ENCODE results near the gene POMGNT2. TPM values are rescaled to one million over a fixed set of nuclear protein-coding genes. Genes with fewer than 3 reads are reported as not detected.

The POMGNT2 gene
- total RNA-seq, 1 donor from 2014 or later: 2.6 TPM

- ChIA-PET POLR2A (no interaction called here), CTCF (no interaction called here)
- no peak for DNase-seq
- intact Hi-C loops (cut with micrococcal nuclease): no loop called here
- Mint-ChIP-seq H3K4me1 (no peaks in the 10 kb centered on the region), H3K4me3 (no peak overlapping the region), H3K27ac (no peak overlapping the region), H3K27me3 (no peaks in the 10 kb centered on the region), H3K9me3 (no peaks in the 10 kb centered on the region), H3K36me3 (ENCODE audit: low read depth) (no peaks in the 10 kb centered on the region)
- TF ChIP-seq, protein P1, sequence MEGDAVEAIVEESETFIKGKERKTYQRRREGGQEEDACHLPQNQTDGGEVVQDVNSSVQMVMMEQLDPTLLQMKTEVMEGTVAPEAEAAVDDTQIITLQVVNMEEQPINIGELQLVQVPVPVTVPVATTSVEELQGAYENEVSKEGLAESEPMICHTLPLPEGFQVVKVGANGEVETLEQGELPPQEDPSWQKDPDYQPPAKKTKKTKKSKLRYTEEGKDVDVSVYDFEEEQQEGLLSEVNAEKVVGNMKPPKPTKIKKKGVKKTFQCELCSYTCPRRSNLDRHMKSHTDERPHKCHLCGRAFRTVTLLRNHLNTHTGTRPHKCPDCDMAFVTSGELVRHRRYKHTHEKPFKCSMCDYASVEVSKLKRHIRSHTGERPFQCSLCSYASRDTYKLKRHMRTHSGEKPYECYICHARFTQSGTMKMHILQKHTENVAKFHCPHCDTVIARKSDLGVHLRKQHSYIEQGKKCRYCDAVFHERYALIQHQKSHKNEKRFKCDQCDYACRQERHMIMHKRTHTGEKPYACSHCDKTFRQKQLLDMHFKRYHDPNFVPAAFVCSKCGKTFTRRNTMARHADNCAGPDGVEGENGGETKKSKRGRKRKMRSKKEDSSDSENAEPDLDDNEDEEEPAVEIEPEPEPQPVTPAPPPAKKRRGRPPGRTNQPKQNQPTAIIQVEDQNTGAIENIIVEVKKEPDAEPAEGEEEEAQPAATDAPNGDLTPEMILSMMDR (IDR thresholded peaks at IDR 0.05): no peak
- no peak for ATAC-seq (ENCODE audit: low read depth)
Observed at GRCh38 chr3:43094851-43095250, 11.0 kb downstream of the POMGNT2 start.

GRCh38 chr3:43094381-43094780 is 11.5 kb downstream of the POMGNT2 start:
- TF ChIP-seq, protein P1 (IDR thresholded peaks at IDR 0.05): no peak
- DNase-seq: no peak
- H3K9me3 Mint-ChIP-seq: no peaks in the 10 kb centered on the region
- H3K27me3 Mint-ChIP-seq: no peaks in the 10 kb centered on the region
- ChIA-PET CTCF (no interaction called here), POLR2A (no interaction called here)
- H3K4me1 Mint-ChIP-seq: no peaks in the 10 kb centered on the region
- intact Hi-C loops (cut with micrococcal nuclease): no loop called here
- H3K27ac Mint-ChIP-seq: no peak overlapping the region
- no peaks in the 10 kb centered on the region for H3K36me3 Mint-ChIP-seq (ENCODE audit: low read depth)
- no peak overlapping the region for H3K4me3 Mint-ChIP-seq
- no peak for ATAC-seq (ENCODE audit: low read depth)

DNA sequence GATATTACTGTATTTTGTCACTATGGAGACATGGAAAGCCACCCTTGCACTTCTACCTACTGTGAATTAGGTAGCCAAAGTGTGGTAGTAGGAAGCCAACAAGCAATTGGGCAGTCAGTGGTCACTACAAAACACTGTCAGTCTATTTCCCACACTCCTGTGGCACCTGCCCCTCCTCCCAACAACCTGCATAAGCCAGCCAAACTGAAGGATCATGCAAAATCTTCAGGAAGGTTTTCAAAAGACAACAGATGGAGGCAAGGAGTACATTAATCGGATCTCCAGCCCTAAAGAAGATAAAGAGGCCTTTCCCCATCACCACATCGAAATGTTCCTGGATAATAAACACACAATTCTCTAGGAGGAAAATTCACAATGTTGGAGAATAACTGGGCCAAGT is 11.9 kb downstream of the POMGNT2 start:
- CTCF ChIA-PET: no interaction called here
- no peak overlapping the region for H3K4me3 Mint-ChIP-seq
- H3K27ac Mint-ChIP-seq: no peak overlapping the region
- POLR2A ChIA-PET: no interaction called here
- TF ChIP-seq, protein P1 (IDR thresholded peaks at IDR 0.05): no peak
- H3K9me3 Mint-ChIP-seq: no peaks in the 10 kb centered on the region
- H3K27me3 Mint-ChIP-seq: no peaks in the 10 kb centered on the region
- no peaks in the 10 kb centered on the region for H3K4me1 Mint-ChIP-seq
- intact Hi-C loops (cut with micrococcal nuclease): no loop called here
- DNase-seq (no peak), ATAC-seq (ENCODE audit: low read depth) (no peak)
- H3K36me3 Mint-ChIP-seq (ENCODE audit: low read depth): no peaks in the 10 kb centered on the region

GRCh38 chr3:43093006-43093405 is 12.9 kb downstream of the POMGNT2 start:
- no peaks in the 10 kb centered on the region for H3K4me1 Mint-ChIP-seq
- intact Hi-C loops (cut with micrococcal nuclease): no loop called here
- no peak for ATAC-seq (ENCODE audit: low read depth)
- no peak overlapping the region for H3K27ac Mint-ChIP-seq
- H3K36me3 Mint-ChIP-seq (ENCODE audit: low read depth): no peaks in the 10 kb centered on the region
- no peaks in the 10 kb centered on the region for H3K27me3 Mint-ChIP-seq
- CTCF ChIA-PET: no interaction called here
- TF ChIP-seq, protein P1 (IDR thresholded peaks at IDR 0.05): no peak
- no peak overlapping the region for H3K4me3 Mint-ChIP-seq
- no peak for DNase-seq
- H3K9me3 Mint-ChIP-seq: no peaks in the 10 kb centered on the region
- POLR2A ChIA-PET: no interaction called here

DNA sequence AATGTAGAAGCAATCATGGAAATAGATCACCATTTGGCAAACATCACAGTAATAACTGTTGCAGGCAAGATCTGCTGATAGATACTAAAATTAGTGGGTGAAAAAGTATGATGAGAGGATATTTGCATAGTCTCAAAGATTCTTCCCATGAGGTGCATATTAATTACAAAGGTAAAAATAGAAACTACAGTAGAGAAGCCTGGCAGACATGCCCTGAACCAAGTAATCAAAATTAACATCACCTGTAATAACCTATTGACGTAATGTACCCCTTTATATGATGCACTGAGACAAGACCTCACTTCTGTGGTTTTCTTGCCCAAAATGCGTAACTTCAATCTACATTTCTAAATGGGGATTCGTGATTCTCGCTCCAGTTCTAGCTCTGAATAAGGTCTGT is 14.4 kb downstream of the POMGNT2 start:
- DNase-seq (no peak), ATAC-seq (ENCODE audit: low read depth) (no peak)
- CTCF ChIA-PET: no interaction called here
- TF ChIP-seq, protein P1 (IDR thresholded peaks at IDR 0.05): no peak
- no peak overlapping the region for H3K27ac Mint-ChIP-seq
- POLR2A ChIA-PET: no interaction called here
- H3K36me3 Mint-ChIP-seq (ENCODE audit: low read depth): no peaks in the 10 kb centered on the region
- no peaks in the 10 kb centered on the region for H3K27me3 Mint-ChIP-seq
- intact Hi-C loops (cut with micrococcal nuclease): no loop called here
- no peaks in the 10 kb centered on the region for H3K4me1 Mint-ChIP-seq
- no peaks in the 10 kb centered on the region for H3K9me3 Mint-ChIP-seq
- no peak overlapping the region for H3K4me3 Mint-ChIP-seq
